Fibroblast of lung (primary cell): Measurements from ENCODE around the gene EIF3J. TPM values are rescaled to one million over a fixed set of nuclear protein-coding genes. Genes with fewer than 3 reads are reported as not detected.

Experiments used
- DNase-seq, 2 donors: peaks; one replicate each; pipeline versions ENCODE4 v3.0.0 to v3.0.0-alpha.2; 2010; ENCODE audit warnings: low read depth in 2 of 2
- H2AFZ ChIP-seq: 2 replicates; pipeline ENCODE4 v1.5.1; 2012; ENCODE audit warnings: low read length, control low read depth, inconsistent platforms
- H3K27ac ChIP-seq: 2 replicates; pipeline ENCODE4 v1.5.1; 2011; ENCODE audit warnings: low read length, control low read depth; ENCODE audit not compliant: insufficient read depth
- H3K27me3 ChIP-seq: 2 replicates; pipeline ENCODE4 v1.5.1; 2011; ENCODE audit warnings: mild to moderate bottlenecking, low read length; ENCODE audit not compliant: control insufficient read depth, insufficient read depth
- H3K36me3 ChIP-seq: 2 replicates; pipeline ENCODE4 v1.5.1; 2011; ENCODE audit warnings: low read length; ENCODE audit not compliant: control insufficient read depth, insufficient read depth
- H3K4me1 ChIP-seq: 2 replicates; pipeline ENCODE4 v1.5.1; 2011; ENCODE audit warnings: low read length; ENCODE audit not compliant: control insufficient read depth, insufficient read depth; ENCODE audit errors: extremely low read depth
- H3K4me2 ChIP-seq: 2 replicates; pipeline ENCODE4 v1.5.1; 2011; ENCODE audit warnings: low read length, control low read depth; ENCODE audit not compliant: insufficient read depth; ENCODE audit errors: extremely low read depth
- H3K4me3 ChIP-seq, 4 experiments: fragments of 200-600 bp in 1 of 4; sonication (generic) in 1 of 4; replicated peaks in 1 of 4; 2 replicates each; pipeline ENCODE4 v1.5.1; 2011 to 2016; ENCODE audit warnings: low read length in 4 of 4, low read depth in 3 of 4, mild to moderate bottlenecking in 3 of 4, control low read depth in 2 of 4, inconsistent platforms in 1 of 4, mixed read lengths in 1 of 4; ENCODE audit not compliant: insufficient read depth in 1 of 4; ENCODE audit errors: control extremely low read depth in 1 of 4
- H3K79me2 ChIP-seq: 2 replicates; pipeline ENCODE4 v1.5.1; 2012; ENCODE audit warnings: mild to moderate bottlenecking, low read length, inconsistent platforms; ENCODE audit not compliant: control insufficient read depth, insufficient read depth
- H3K9ac ChIP-seq: 2 replicates; pipeline ENCODE4 v1.5.1; 2011; ENCODE audit warnings: mild to moderate bottlenecking, low read length, control low read depth; ENCODE audit not compliant: insufficient read depth
- H3K9me3 ChIP-seq: 2 replicates; pipeline ENCODE4 v1.5.1; 2012; ENCODE audit warnings: low read depth, low read length; ENCODE audit not compliant: control insufficient read depth, insufficient read depth
- H4K20me1 ChIP-seq: 2 replicates; pipeline ENCODE4 v1.5.1; 2011; ENCODE audit warnings: low read length; ENCODE audit not compliant: control insufficient read depth, insufficient read depth; ENCODE audit errors: extremely low read depth
- EZH2 ChIP-seq: IDR thresholded peaks from 2 replicates; pipeline ENCODE4 v1.5.1; 2012; ENCODE audit warnings: low read length, control low read depth, mild to moderate bottlenecking; ENCODE audit errors: missing control alignments
- polyA plus RNA-seq, 2 donors: library from polyadenylated mRNA; depleted of rRNA in 1 of 2; stranded (reverse) in 1 of 2; unstranded in 1 of 2; fragments of >200 nt; gene quantifications; 2 replicates each; pipeline ENCODE4 v1.2.1, GENCODE V29; 2011 to 2012; ENCODE audit warnings: missing spikeins in 1 of 2
- total RNA-seq: library from RNA; depleted of rRNA; stranded (reverse); fragments of >200 nt; gene quantifications from 2 replicates; pipeline ENCODE4 v1.2.1, GENCODE V29; 2014
- TF ChIP-seq, protein P1 (sequence below), 2 donors: IDR thresholded peaks in 1 of 2; conservative IDR thresholded peaks in 1 of 2; 1 replicate in 1 of 2; 2 replicates in 1 of 2; pipeline ENCODE4 v1.5.1; 2011 to 2012; ENCODE audit warnings: low read length in 2 of 2, control low read depth in 1 of 2, inconsistent platforms in 1 of 2, low read depth in 1 of 2, mild to moderate bottlenecking in 1 of 2

The EIF3J gene
- total and polyA plus RNA-seq, 2 donors (not counting 1 experiment from before 2014, with no cell fraction given), result 34.8 to 72.9 TPM

DNA sequence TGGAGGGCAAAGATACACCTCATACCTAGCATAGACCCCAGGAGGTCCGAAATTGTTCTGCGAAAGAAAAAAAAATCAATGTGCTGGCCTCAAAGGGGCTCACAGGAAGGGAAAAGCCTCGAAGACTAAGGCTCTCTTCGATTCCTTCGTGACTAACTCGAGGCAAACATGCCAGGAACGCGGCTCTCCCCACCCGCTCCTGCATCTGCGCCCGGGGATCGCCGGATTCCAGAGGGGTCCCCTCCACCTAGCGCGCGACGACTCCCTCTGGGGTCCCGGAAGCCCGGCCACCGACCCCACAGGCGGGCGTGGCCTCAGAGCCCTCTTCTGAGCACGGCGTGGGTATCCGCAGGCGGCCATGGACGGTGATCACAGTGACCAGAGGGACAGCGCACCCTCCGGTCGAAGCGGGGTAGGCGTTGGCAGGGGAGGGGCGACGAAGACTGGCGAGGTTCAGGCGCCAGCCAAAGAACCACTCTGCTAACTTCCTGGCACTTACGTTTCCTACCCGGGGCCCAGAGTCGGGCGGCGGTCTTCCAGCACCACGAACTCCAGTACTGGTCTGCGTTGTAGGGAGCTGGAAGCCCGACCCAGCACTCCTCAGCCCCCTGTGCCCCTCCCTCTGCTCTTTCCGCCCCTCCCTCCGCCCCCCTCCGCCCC is 515 bp upstream of the EIF3J start:
- Histone ChIP-seq H3K4me1 (no peaks in the 10 kb centered on the region), H2AFZ (peak overlapping the region; percentile 74), H3K9me3 (no peaks in the 10 kb centered on the region), H3K79me2 (peaks cover 41% of the 10 kb centered on the region), H3K27me3 (no peaks in the 10 kb centered on the region), H3K4me2 (peak overlapping the region; percentile 89), H3K27ac (peak overlapping the region; percentile 97), H3K9ac (peak overlapping the region; percentile 93), H3K36me3 (peaks cover 1% of the 10 kb centered on the region), H4K20me1 (no peaks in the 10 kb centered on the region), H3K4me3 (peak overlapping the region; percentile 64 to 91 (median 88))
- TF ChIP-seq, protein P1, sequence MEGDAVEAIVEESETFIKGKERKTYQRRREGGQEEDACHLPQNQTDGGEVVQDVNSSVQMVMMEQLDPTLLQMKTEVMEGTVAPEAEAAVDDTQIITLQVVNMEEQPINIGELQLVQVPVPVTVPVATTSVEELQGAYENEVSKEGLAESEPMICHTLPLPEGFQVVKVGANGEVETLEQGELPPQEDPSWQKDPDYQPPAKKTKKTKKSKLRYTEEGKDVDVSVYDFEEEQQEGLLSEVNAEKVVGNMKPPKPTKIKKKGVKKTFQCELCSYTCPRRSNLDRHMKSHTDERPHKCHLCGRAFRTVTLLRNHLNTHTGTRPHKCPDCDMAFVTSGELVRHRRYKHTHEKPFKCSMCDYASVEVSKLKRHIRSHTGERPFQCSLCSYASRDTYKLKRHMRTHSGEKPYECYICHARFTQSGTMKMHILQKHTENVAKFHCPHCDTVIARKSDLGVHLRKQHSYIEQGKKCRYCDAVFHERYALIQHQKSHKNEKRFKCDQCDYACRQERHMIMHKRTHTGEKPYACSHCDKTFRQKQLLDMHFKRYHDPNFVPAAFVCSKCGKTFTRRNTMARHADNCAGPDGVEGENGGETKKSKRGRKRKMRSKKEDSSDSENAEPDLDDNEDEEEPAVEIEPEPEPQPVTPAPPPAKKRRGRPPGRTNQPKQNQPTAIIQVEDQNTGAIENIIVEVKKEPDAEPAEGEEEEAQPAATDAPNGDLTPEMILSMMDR (conservative IDR thresholded peaks at IDR 0.05 in 1 of 2, IDR thresholded peaks at IDR 0.05 in 1 of 2; ENCODE audit: low read depth in 1 of 2, low read length in 2 of 2), result peak; percentile 39 to 49
- TF ChIP-seq EZH2, result no peak
- DNase-seq, result peak in 1 of 2 donors; percentile 78

- DNase-seq, result peak in 1 of 2 donors; percentile 60
- H3K4me2 ChIP-seq, result peak overlapping the region; percentile 64
- H3K9me3 ChIP-seq, result no peaks in the 10 kb centered on the region
- no peaks in the 10 kb centered on the region for H3K27me3 ChIP-seq
- H3K36me3 ChIP-seq, result peaks cover 1% of the 10 kb centered on the region
- TF ChIP-seq, protein P1 (conservative IDR thresholded peaks at IDR 0.05 in 1 of 2, IDR thresholded peaks at IDR 0.05 in 1 of 2; ENCODE audit: low read depth in 1 of 2, low read length in 2 of 2), result no peak
- TF ChIP-seq EZH2, result no peak
- H2AFZ ChIP-seq, result peak overlapping the region; percentile 53
- peak overlapping the region; percentile 93 for H3K9ac ChIP-seq
- H4K20me1 ChIP-seq, result no peaks in the 10 kb centered on the region
- peaks cover 7% of the 10 kb centered on the region for H3K4me1 ChIP-seq
- H3K4me3 ChIP-seq, result peak overlapping the region; percentile 78 to 92 (median 88)
- H3K79me2 ChIP-seq, result peaks cover 51% of the 10 kb centered on the region
- peak overlapping the region; percentile 96 for H3K27ac ChIP-seq
Measured at GRCh38 chr15:44537735-44538240, 841 bp downstream of the EIF3J start.

DNA sequence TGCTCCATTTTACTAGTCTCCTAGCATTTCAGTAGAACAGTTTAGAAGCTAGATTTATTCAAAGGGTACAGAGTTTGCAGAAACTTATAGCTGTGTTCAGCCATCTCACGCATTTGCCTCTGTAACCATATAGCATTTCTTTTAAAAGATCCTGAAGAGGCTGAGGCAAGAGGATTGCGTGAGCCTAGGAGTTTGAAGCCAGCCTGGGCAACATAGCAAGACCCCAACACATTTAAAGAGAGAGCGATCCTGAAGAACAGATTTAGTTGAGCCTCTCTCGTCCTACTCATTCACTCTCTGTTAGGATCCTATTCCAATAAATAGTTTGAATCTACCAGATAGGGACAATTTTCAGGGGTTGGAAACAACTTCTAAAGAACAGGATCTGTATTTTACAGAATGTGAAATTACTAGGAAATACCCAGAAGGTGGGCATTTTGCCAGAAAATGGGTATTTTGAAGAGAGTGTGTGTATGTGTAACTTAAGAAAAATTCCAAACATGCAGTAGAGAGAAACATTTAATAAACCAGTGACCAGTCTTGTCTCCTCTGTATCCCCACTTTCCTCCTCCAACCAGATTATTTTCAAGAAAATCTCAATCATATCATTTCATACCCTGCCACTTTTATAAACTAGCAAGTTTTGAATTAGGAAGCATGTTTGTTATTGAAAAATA is 4.5 kb downstream of the EIF3J start:
- Histone ChIP-seq H3K4me1 (peaks cover 15% of the 10 kb centered on the region), H3K36me3 (no peaks in the 10 kb centered on the region), H3K9me3 (no peaks in the 10 kb centered on the region), H3K79me2 (peaks cover 80% of the 10 kb centered on the region), H4K20me1 (no peaks in the 10 kb centered on the region), H3K4me2 (peak overlapping the region; percentile 82), H3K4me3 (peak overlapping the region in 3 of 4 experiments; percentile 0 to 25 (median 4)), H2AFZ (no peak overlapping the region), H3K27me3 (no peaks in the 10 kb centered on the region), H3K9ac (no peak overlapping the region), H3K27ac (peak overlapping the region; percentile 59)
- TF ChIP-seq EZH2, result no peak
- TF ChIP-seq, protein P1 (conservative IDR thresholded peaks at IDR 0.05 in 1 of 2, IDR thresholded peaks at IDR 0.05 in 1 of 2; ENCODE audit: low read depth in 1 of 2, low read length in 2 of 2), result no peak
- DNase-seq, result peak; percentile 87
